H1 (cell line): ENCODE data around the gene SYNPO. TPM values are rescaled to one million over a fixed set of nuclear protein-coding genes. Genes with fewer than 3 reads are reported as not detected.

ENCODE experiments used
- CTCF ChIA-PET: fragments of 300-600 bp; sonication (Branson Sonifier 250); formaldehyde crosslinking; loops from one replicate; lab custom pipeline; 2021; ENCODE audit not compliant: partially characterized antibody; lab: Charles Lee
- POLR2A ChIA-PET: fragments of 300-600 bp; sonication (Branson Sonifier 250); formaldehyde crosslinking; loops from one replicate; lab custom pipeline; 2021; ENCODE audit warnings: inconsistent platforms; ENCODE audit not compliant: partially characterized antibody; lab: Charles Lee
- DNase-seq, 2 experiments: peaks; one replicate each; pipeline versions ENCODE4 v3.0.0 to v3.0.0-alpha.2; 2010 to 2022; ENCODE audit warnings: low spot score in 2 of 2, low read depth in 1 of 2, mixed read lengths in 1 of 2
- FAIRE-seq: peaks from 2 replicates; lab custom pipeline; 2011; peaks lifted over from hg19 to GRCh38; lab: Jason Lieb, UNC
- H2AFZ ChIP-seq: 2 replicates; pipeline ENCODE4 v1.8.1; 2012; ENCODE audit warnings: low read length, inconsistent platforms
- H2AK5ac ChIP-seq: 2 replicates; pipeline ENCODE4 v1.6.1; 2013; ENCODE audit warnings: low read depth, low read length
- H2BK120ac ChIP-seq: replicated peaks from 2 replicates; pipeline ENCODE3; 2013; ENCODE audit warnings: low read depth, low read length, inconsistent platforms
- H2BK12ac ChIP-seq: 2 replicates; pipeline ENCODE4 v1.6.1; 2013; ENCODE audit warnings: low read depth, low read length
- H2BK15ac ChIP-seq: 2 replicates; pipeline ENCODE4 v1.6.1; 2013; ENCODE audit warnings: low read length
- H2BK20ac ChIP-seq: 2 replicates; pipeline ENCODE4 v1.6.1; 2013; ENCODE audit warnings: low read length
- H2BK5ac ChIP-seq: 2 replicates; pipeline ENCODE4 v1.6.1; 2013; ENCODE audit warnings: low read depth, low read length
- H3K14ac ChIP-seq: 2 replicates; pipeline ENCODE4 v1.6.1; 2013; ENCODE audit warnings: inconsistent platforms; ENCODE audit not compliant: insufficient read length
- H3K18ac ChIP-seq: 2 replicates; pipeline ENCODE4 v1.6.1; 2013; ENCODE audit warnings: low read length; ENCODE audit errors: extremely low read depth
- H3K23ac ChIP-seq: 2 replicates; pipeline ENCODE4 v1.6.1; 2013; ENCODE audit warnings: inconsistent platforms; ENCODE audit not compliant: insufficient read length
- H3K23me2 ChIP-seq: 2 replicates; pipeline ENCODE4 v1.6.1; 2013; ENCODE audit warnings: low read depth, low read length
- H3K27ac ChIP-seq: 2 replicates; pipeline ENCODE4 v1.6.1; 2011; ENCODE audit warnings: low read depth, low read length, inconsistent platforms
- H3K27me3 ChIP-seq, 4 experiments: replicated peaks in 1 of 4; 1 replicate in 1 of 4; 2 replicates in 3 of 4; pipeline versions ENCODE4 v1.6.1 to v1.8.1; 2011 to 2013; ENCODE audit warnings: low read length in 3 of 4, mild to moderate bottlenecking in 3 of 4, inconsistent platforms in 2 of 4, mixed read lengths in 2 of 4, moderate library complexity in 1 of 4; ENCODE audit not compliant: control insufficient read depth in 3 of 4, insufficient read depth in 3 of 4; ENCODE audit errors: extremely low read depth in 1 of 4
- H3K36me3 ChIP-seq, 4 experiments: 2 replicates each; pipeline versions ENCODE4 v1.6.1 to v1.8.1; 2011 to 2013; ENCODE audit warnings: mild to moderate bottlenecking in 4 of 4, low read length in 3 of 4, moderate library complexity in 2 of 4, control low read depth in 1 of 4, inconsistent platforms in 1 of 4; ENCODE audit not compliant: insufficient read depth in 4 of 4, control insufficient read depth in 2 of 4
- H3K4ac ChIP-seq: replicated peaks from 2 replicates; pipeline ENCODE3; 2013; ENCODE audit warnings: low read length, low read depth, mixed read lengths, inconsistent platforms; ENCODE audit not compliant: insufficient read length
- H3K4me1 ChIP-seq, 4 experiments: replicated peaks in 1 of 4; 1 replicate in 1 of 4; 2 replicates in 3 of 4; pipeline versions ENCODE4 v1.6.1 to v1.8.1; 2011 to 2013; ENCODE audit warnings: low read length in 3 of 4, inconsistent platforms in 2 of 4, mixed read lengths in 1 of 4; ENCODE audit not compliant: insufficient read depth in 4 of 4, control insufficient read depth in 3 of 4
- H3K4me2 ChIP-seq, 2 experiments: 2 replicates each; pipeline versions ENCODE4 v1.6.1 to v1.8.1; 2011 to 2013; ENCODE audit warnings: low read depth in 2 of 2, low read length in 2 of 2, control low read depth in 1 of 2, inconsistent platforms in 1 of 2, mild to moderate bottlenecking in 1 of 2; ENCODE audit not compliant: insufficient read depth in 1 of 2
- H3K4me3 ChIP-seq, 4 experiments: fragments of 200-600, 300-600 bp in 1 of 4; sonication (generic), shearing (Covaris generic), sonication (Bioruptor Twin) in 1 of 4; 2 replicates each; pipeline versions ENCODE4 v1.5.1 to v1.8.1; 2011 to 2016; ENCODE audit warnings: low read length in 4 of 4, low read depth in 3 of 4, control low read depth in 2 of 4, inconsistent platforms in 2 of 4, mild to moderate bottlenecking in 2 of 4, mixed read lengths in 1 of 4, moderate library complexity in 1 of 4; ENCODE audit not compliant: insufficient read depth in 2 of 4; ENCODE audit errors: extremely low read depth in 1 of 4
- H3K56ac ChIP-seq: replicated peaks from 2 replicates; pipeline ENCODE3; 2013; ENCODE audit warnings: low read depth, mild to moderate bottlenecking, mixed read lengths, low read length, inconsistent platforms; ENCODE audit not compliant: insufficient read length
- H3K79me1 ChIP-seq: 2 replicates; pipeline ENCODE4 v1.6.1; 2013; ENCODE audit warnings: low read depth, low read length, control low read depth
- H3K79me2 ChIP-seq, 2 experiments: 2 replicates each; pipeline versions ENCODE4 v1.6.1 to v1.8.1; 2012 to 2013; ENCODE audit warnings: low read length in 2 of 2, mild to moderate bottlenecking in 2 of 2, inconsistent platforms in 1 of 2; ENCODE audit not compliant: insufficient read depth in 2 of 2, control insufficient read depth in 1 of 2
- H3K9ac ChIP-seq, 4 experiments: replicated peaks in 1 of 4; 1 replicate in 1 of 4; 2 replicates in 3 of 4; pipeline versions ENCODE4 v1.6.1 to v1.8.1; 2011 to 2013; ENCODE audit warnings: low read depth in 3 of 4, low read length in 3 of 4, control low read depth in 2 of 4, mild to moderate bottlenecking in 2 of 4, moderate library complexity in 2 of 4, inconsistent platforms in 1 of 4; ENCODE audit errors: extremely low read depth in 1 of 4
- H3K9me3 ChIP-seq, 2 experiments: 2 replicates each; pipeline versions ENCODE4 v1.6.1 to v1.8.1; 2012 to 2013; ENCODE audit warnings: mild to moderate bottlenecking in 2 of 2, moderate library complexity in 2 of 2, control low read depth in 1 of 2, inconsistent platforms in 1 of 2, low read depth in 1 of 2, low read length in 1 of 2, mixed read lengths in 1 of 2; ENCODE audit not compliant: insufficient read depth in 2 of 2
- H4K20me1 ChIP-seq, 2 experiments: replicated peaks in 1 of 2; 2 replicates each; pipeline versions ENCODE3 to v1.8.1; 2011 to 2013; ENCODE audit warnings: inconsistent platforms in 2 of 2, low read length in 2 of 2, mild to moderate bottlenecking in 1 of 2; ENCODE audit not compliant: insufficient read depth in 2 of 2, control insufficient read depth in 1 of 2
- H4K5ac ChIP-seq: 2 replicates; pipeline ENCODE4 v1.6.1; 2013; ENCODE audit warnings: low read length, low read depth, mixed read lengths, inconsistent platforms; ENCODE audit not compliant: insufficient read length
- H4K8ac ChIP-seq: 2 replicates; pipeline ENCODE4 v1.8.0; 2013; ENCODE audit warnings: mild to moderate bottlenecking, moderate library complexity, low read length, inconsistent platforms; ENCODE audit not compliant: insufficient read depth; ENCODE audit errors: extremely low read depth
- H4K91ac ChIP-seq: replicated peaks from 2 replicates; pipeline ENCODE3; 2013; ENCODE audit warnings: low read length, mixed read lengths, inconsistent platforms; ENCODE audit not compliant: insufficient read length
- CEBPB ChIP-seq: IDR thresholded peaks from 2 replicates; pipeline ENCODE4 v1.6.1; 2012; ENCODE audit warnings: low read depth, low read length
- CTBP2 ChIP-seq: IDR thresholded peaks from 2 replicates; pipeline ENCODE4 v1.7.0; 2011; ENCODE audit warnings: borderline replicate concordance, mild to moderate bottlenecking, moderate library complexity, mixed read lengths, low read length; ENCODE audit not compliant: insufficient read depth, insufficient read length
- EP300 ChIP-seq, 2 experiments: IDR thresholded peaks; 1 replicate in 1 of 2; 2 replicates in 1 of 2; pipeline ENCODE4 v1.6.1; 2011 to 2012; ENCODE audit warnings: low read depth in 2 of 2, low read length in 2 of 2, mild to moderate bottlenecking in 2 of 2, borderline replicate concordance in 1 of 2, inconsistent platforms in 1 of 2, moderate library complexity in 1 of 2
- EZH2 ChIP-seq: fragments of 200-600 bp; sonication (generic); IDR thresholded peaks from 2 replicates; pipeline ENCODE4 v1.7.1; 2012; ENCODE audit warnings: low read depth, mild to moderate bottlenecking, moderate library complexity, low read length, inconsistent platforms; ENCODE audit not compliant: severe bottlenecking
- GABPA ChIP-seq: IDR thresholded peaks from 2 replicates; pipeline ENCODE4 v1.6.1; 2011; ENCODE audit warnings: mild to moderate bottlenecking, low read length, moderate library complexity, borderline replicate concordance; ENCODE audit not compliant: insufficient read depth
- POLR2AphosphoS5 ChIP-seq: IDR thresholded peaks from 2 replicates; pipeline ENCODE4 v1.6.1; 2011; ENCODE audit warnings: low read depth, low read length
- RNF2 ChIP-seq: fragments of 200-900, 300-1000 bp; sonication (generic); IDR thresholded peaks from 2 replicates; pipeline ENCODE4 v1.7.1; 2016; ENCODE audit warnings: borderline replicate concordance, low read depth, mild to moderate bottlenecking, antibody characterized with exemption, low read length; ENCODE audit not compliant: poor library complexity, severe bottlenecking; ENCODE audit errors: missing control alignments
- SUZ12 ChIP-seq: fragments of 200-600 bp; sonication (generic); IDR thresholded peaks from 2 replicates; pipeline ENCODE4 v1.6.1; 2012; ENCODE audit warnings: mild to moderate bottlenecking, inconsistent platforms, low read length, moderate library complexity, mixed read lengths
- TCF12 ChIP-seq: IDR thresholded peaks from 2 replicates; pipeline ENCODE4 v1.6.1; 2011; ENCODE audit warnings: low read depth, mild to moderate bottlenecking, low read length
- TEAD4 ChIP-seq: IDR thresholded peaks from 2 replicates; pipeline ENCODE4 v1.6.1; 2012; ENCODE audit warnings: low read depth, low read length, inconsistent platforms, mixed read lengths
- ZNF274 ChIP-seq: IDR thresholded peaks from 2 replicates; pipeline ENCODE4 v1.7.0; 2012; ENCODE audit warnings: low read length, borderline replicate concordance; ENCODE audit errors: extremely low read depth
- WGBS, 2 experiments: shearing (Covaris generic) in 1 of 2; methylation state at CpG; one replicate each; pipeline versions ENCODE4 v1.1.6 to v1.1.7; 2013 to 2015; ENCODE audit warnings: low lambda C conversion rate in 2 of 2, mixed read lengths in 2 of 2, inconsistent platforms in 1 of 2, low coverage in 1 of 2, missing lambda C conversion rate in 1 of 2; ENCODE audit not compliant: insufficient replicate concordance in 2 of 2, insufficient coverage in 1 of 2, insufficient read length in 1 of 2; ENCODE audit errors: extremely low coverage in 1 of 2, missing lambda C conversion rate in 1 of 2; 5-methylcytosine and 5-hydroxymethylcytosine counted together
- polyA plus RNA-seq, 7 experiments: library from polyadenylated mRNA; depleted of rRNA in 3 of 7; stranded (reverse) in 5 of 7; unstranded in 2 of 7; fragments of >200 nt in 5 of 7; fragments of 200-250 nt in 2 of 7; gene quantifications; 1 replicate in 5 of 7; 2 replicates in 1 of 7; 4 replicates in 1 of 7; pipeline versions ENCODE4 v1.2.1 to v1.2.3, GENCODE V29; 2011 to 2013; ENCODE audit warnings: missing spikeins in 2 of 7, mixed read lengths in 2 of 7
- total RNA-seq: library from RNA; stranded (reverse); fragmentation: NEBNext Ultra II Directional; extraction: Animal tissue kit (Norgen Biotek cat#: 25700); gene quantifications from 2 replicates; pipeline ENCODE4 v1.2.1, GENCODE V29; 2021
- TF ChIP-seq, protein P1 (sequence below): IDR thresholded peaks from 2 replicates; pipeline ENCODE4 v1.6.1; 2011; ENCODE audit warnings: low read length, improper control_type of control experiment

SYNPO gene
- total and polyA plus RNA-seq, 2 of the 8 experiments (the other 6 are each of a cell fraction or from before 2014, with no cell fraction given) = 2.3 TPM

DNA sequence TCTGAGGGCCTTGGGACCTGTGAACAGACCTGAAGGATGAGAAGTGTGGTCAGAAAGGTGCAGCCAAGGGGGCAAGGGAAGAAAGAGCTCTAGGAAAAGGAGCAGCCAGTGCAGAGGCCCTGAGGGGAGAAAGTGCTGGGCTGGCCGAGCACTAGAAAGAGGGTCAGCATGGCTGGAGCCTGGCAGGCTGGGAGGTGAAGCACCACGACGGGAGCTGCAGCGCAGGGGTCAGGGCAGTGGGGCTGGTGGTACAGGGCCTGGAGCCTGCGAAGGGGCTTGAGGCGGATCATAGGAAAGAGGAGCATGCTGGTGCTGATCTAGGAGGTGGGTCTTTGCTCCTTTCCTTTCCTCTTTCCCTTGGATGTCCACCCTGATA, 9.1 kb upstream of the SYNPO start:
- Histone ChIP-seq H4K5ac (no peak overlapping the region), H3K23ac (no peak overlapping the region), H3K27me3 (no peaks in the 10 kb centered on the region), H3K79me2 (no peaks in the 10 kb centered on the region), H2BK15ac (no peak overlapping the region), H4K20me1 (no peaks in the 10 kb centered on the region), H3K56ac (no peak overlapping the region), H2BK120ac (no peak overlapping the region), H3K36me3 (no peaks in the 10 kb centered on the region), H3K23me2 (no peaks in the 10 kb centered on the region), H3K9me3 (no peaks in the 10 kb centered on the region), H4K8ac (0 out of 2 replicates have a peak overlapping the region, but pooled peaks have one; percentile 4), H2BK20ac (no peak overlapping the region), H3K4me3 (no peak overlapping the region), H2BK5ac (no peak overlapping the region), H2AK5ac (no peak overlapping the region), H3K79me1 (no peaks in the 10 kb centered on the region), H3K9ac (no peak overlapping the region), H2BK12ac (0 out of 2 replicates have a peak overlapping the region, but pooled peaks have one; percentile 27), H3K14ac (no peak overlapping the region), H3K18ac (no peak overlapping the region), H3K4ac (no peak overlapping the region), H3K4me2 (no peak overlapping the region), H4K91ac (no peak overlapping the region), H3K4me1 (peaks cover 0 to 4% (median under 1%) of the 10 kb centered on the region in 4 experiments; a peak in 3 of 7 replicates), H2AFZ (no peak overlapping the region), H3K27ac (no peak overlapping the region)
- no peak for DNase-seq
- WGBS, 2 experiments = 89% methylated on average over 6 of the region's 6 CpGs; no CpG with 5 or more reads in 1 of the 2 experiments
- ChIA-PET CTCF (interaction anchor here (0.6 to 2.5 kb wide), 10 partner anchors 11 to 1045 kb away, joined by 3 to 7 read pairs (median 3); no protein-coding TSS in a partner anchor), POLR2A (interaction anchor here (0.6 to 0.8 kb wide), 2 partner anchors 11 to 13 kb away, joined by 3 to 5 read pairs; no protein-coding TSS in a partner anchor)
- TF ChIP-seq, protein P1, sequence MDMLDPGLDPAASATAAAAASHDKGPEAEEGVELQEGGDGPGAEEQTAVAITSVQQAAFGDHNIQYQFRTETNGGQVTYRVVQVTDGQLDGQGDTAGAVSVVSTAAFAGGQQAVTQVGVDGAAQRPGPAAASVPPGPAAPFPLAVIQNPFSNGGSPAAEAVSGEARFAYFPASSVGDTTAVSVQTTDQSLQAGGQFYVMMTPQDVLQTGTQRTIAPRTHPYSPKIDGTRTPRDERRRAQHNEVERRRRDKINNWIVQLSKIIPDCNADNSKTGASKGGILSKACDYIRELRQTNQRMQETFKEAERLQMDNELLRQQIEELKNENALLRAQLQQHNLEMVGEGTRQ = no peak
- TF ChIP-seq EZH2 (no peak), GABPA (no peak), POLR2AphosphoS5 (no peak), CTBP2 (no peak), ZNF274 (no peak), TCF12 (no peak), CEBPB (no peak), EP300 (IDR thresholded peaks at IDR 0.05; ENCODE audit: borderline replicate concordance in 1 of 2, low read depth in 2 of 2, low read length in 2 of 2) (no peak), RNF2 (no peak), TEAD4 (no peak), SUZ12 (no peak)
- FAIRE-seq = no peak
